GM18858 (cell line): Measurements from ENCODE around the gene ZDHHC1.
"Not testable (repeated sequence)": the region's sequence is repeated elsewhere in the genome, so short reads cannot be mapped to it uniquely, and the experiment has no call there.

ENCODE experiments used
- ATAC-seq: cut with Tn5 transposase; IDR thresholded peaks from one replicate; pipeline ENCODE4 v1.9.1; 2021; ENCODE audit not compliant: unreplicated experiment

Gene ZDHHC1

DNA sequence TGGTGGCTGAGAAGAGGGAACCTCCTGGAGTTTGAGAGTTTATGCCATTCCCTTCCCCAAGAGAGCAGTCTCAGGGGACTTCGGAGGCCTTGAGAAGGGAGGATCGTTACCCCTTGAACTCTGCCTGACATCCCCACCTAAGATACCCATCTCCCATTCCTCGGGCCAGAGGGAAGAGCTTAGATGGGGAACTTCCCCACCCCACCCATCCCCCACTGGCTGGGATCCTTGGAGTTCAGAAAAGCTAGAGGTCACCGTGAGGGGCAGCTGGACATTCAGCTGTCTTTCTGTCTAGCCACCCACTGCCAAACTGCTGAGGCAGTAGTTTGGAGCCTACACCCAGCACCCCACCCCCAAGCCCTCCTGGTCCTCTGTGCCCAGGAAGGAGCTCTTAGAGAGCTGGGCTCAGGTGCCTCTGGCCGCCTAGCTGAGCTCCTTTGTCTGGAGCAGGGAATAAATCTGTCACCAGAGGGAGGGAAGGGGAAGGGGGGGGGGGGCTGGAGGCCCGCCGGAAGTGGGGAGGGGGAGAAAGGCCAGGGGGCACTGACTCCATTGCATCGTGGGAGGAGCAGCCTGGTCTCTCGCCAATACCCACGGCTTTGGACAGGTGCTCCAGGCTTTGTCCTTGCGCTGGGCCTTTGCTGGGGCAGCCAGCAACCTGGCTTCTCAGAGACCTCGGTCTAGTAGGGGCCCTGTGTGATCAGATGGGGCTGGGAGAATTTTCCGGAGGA, 15.7 kb upstream of the ZDHHC1 start:
- no peak for ATAC-seq

DNA sequence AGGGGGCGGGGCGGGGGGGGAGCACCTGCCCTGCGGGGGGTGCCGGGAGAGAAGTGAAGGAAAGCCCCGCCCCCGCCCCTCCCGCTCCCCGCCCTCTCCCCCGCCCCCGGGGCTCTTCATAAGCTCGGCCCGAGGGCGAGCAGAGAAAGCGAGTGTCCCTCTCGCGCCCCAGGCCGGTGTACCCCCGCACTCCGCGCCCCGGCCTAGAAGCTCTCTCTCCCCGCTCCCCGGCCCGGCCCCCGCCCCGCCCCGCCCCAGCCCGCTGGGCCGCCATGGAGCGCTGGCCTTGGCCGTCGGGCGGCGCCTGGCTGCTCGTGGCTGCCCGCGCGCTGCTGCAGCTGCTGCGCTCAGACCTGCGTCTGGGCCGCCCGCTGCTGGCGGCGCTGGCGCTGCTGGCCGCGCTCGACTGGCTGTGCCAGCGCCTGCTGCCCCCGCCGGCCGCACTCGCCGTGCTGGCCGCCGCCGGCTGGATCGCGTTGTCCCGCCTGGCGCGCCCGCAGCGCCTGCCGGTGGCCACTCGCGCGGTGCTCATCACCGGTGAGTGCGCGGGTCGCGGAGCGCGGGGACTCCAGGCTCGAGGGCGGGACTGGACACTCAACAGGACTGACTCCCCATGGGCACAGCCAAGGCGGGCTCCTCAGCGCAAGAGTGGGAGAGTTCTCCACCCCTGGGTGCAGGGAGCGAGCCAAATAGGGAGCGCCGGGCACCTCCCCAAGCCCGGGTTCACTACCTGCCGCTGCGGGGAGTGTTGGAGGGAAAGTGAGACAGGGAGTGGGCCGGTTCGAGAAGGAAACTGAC, 14.9 kb upstream of the ZDHHC1 start, which contains the start of gene HSD11B2:
HSD11B2 (plus strand) TSS at position 145 of the 798 bp plus-strand sequence; CDS start at position 273, 128 bp downstream.
- no peak for ATAC-seq

DNA sequence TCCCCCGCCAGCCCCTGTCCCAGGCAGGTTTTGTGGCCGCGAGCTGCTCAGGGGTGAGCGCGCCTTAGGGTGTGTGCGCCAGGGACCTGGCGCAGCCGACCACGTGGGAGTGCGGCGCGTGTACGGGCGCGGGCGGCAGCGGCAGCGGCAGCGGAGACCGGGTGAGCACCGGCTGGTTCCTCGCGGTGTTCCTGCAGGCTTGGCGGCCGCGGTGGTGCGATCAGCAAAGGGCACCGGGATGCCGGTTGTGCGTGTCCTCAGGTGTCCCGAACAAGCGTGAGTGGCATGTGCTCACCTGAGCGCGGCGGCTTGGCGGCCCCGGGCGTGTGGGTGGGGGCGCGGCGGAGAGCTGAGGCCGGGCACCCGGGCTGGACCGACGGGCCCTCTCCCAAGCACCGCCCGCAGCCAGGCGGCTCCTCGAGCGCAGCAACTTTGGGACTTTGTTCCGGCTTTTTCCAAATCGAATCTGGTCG, 14.3 kb upstream of the ZDHHC1 start:
- no peak for ATAC-seq

DNA sequence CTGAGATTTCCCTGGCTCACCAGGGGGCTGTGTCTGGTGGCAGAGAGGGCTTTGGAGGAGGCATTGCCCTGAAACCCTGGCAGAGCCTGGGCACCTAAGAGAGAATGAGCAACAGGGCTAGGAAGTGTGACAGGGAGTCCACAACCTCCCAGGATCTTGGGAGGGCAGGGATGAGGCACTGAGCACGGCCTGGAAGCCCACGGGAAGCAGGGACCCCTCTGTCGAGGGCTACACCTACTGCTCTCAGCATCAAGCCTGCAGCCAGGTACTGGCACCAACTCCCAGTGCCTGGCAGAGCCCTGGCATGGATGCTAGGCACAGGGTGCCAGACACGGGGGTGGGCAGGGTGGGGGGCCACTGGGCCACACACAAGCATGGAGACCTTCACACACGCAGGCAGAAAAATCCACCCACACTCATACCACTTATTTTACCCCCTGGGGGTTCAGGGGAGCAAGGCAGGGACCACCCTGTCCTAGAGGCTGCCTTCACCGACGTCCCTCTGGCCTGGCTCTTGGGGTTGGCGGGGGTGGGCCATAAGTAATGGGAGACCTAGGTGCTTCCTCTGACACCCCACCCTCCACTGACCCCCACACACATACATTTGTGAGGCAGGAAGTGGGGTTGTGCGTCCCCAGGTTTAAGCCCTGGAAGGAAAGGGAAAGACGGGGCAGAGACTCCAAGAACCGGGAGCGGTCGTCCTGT, 13.7 kb upstream of the ZDHHC1 start:
- no peak for ATAC-seq

DNA sequence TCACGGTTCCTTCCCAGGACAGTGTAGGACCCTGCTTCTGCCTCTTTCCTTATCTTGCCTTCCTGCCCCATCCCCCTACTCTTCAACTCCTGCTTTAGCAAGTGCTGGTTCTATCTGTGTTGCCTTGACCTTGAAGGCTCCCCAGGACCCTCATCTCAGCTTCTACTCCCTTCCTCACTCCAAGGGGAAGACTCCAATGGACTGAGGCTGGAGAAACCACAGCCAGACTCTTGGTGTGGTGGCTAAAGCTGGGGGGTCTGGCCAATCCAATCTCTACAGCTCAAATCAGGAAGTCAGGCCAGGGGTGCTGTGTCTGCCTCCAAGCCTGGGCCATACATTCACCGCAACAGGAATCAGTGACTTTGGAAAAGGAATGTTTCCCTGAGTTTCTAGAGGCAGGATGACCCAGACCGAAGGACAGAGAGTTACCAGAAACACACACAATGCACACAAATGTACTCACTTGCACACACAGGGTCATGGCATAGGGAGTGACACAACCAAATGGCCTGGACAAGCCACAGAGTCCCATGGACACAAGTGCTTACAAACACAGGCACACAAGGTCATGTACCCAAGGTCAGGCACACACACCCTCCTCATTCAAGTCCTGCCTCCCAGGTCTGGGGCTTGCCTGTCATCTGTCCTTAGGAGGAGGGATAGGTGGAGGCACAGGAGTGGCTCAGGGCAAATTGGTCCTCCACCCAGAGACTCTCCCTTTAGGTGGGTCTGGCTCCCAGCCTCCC, 12.9 kb upstream of the ZDHHC1 start:
- ATAC-seq = no peak

DNA sequence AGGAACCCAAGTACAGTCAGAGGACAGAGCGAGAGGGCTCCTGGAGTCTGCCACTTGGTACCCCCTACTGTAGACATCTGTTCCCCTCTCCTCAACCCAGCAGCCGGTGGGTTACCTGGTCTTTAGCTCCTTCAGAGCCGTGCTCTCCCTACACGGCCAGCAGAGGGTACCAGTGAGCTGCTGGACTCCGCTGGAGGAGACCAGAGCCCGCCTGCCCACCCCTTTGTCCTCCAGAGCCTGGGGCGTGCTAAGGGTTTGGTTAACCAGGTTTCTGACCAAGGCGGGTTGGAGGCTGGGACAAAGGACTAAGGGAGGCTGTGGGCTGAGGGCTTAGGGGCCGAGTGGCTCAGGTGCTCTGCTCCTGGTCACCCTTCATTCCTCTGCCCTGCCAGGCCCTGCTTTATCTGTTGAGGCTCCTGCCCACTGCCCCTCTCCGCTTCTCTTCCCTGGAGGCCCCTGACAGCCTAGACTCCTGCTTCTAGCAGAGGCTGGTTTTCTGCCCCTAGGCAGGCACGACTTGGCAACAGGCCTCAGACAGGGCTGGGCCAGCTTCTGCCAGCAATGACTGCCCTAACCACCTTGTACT, 12.0 kb upstream of the ZDHHC1 start:
- ATAC-seq = no peak

DNA sequence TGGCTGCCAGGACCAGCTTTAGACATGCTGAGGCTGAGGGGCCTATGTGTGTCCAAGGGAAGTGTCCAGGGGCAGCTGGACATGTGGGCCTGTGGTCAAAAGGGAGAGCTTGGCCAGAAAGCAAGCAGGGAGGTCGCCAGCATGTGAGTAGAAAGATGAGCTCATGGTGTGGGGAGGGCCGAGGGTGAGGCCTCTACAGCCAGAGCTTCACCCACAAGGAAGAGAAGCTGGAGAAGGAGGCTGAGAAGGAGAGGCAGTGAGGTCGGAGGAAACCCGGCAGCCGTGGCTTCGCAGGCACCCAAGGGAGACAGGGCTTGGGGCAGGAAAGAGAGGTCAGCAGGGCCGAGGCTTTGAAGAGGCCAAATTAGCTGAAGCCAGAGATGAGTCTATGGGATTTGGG, 10.7 kb upstream of the ZDHHC1 start:
- ATAC-seq = no peak

DNA sequence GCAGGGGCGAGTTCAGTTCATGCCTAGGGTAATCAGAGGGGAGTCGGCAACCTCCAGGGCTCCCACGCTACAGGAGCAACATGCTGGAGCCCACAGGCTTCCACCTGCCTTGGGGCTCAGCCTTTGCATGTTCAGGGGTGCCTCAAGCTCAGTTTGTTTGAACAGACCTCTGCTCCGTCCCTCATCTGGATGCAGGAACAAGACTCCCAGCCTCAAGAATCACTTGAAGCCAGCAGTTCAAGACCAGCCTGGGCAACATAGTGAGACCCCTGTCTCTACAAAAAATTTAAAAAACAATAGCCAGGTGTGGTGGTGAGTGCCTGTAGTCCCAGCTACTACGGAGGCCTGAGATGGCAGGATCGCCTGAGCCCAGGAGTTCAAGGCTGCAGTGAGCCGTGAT, 9.7 kb upstream of the ZDHHC1 start:
- no peak for ATAC-seq

DNA sequence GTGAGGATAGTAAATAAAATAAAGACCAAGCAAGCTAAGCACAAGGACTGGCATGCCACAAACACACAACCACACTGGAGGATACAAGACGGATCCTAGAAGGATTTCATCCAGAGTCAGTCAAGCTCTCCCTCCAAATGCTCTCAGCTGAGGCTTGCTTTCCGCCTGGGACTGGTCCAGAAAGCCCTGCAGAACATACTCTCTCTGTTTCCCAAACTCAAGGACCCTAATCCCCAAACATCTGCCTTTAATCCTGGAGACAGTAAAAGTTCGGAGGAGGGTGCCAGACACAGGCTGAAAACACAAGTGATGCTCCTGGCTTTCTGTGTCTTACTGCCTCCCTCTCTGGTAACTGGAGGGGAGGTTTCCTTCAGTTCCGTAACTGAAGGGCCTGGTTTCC, 9.3 kb upstream of the ZDHHC1 start:
- ATAC-seq = no peak

DNA sequence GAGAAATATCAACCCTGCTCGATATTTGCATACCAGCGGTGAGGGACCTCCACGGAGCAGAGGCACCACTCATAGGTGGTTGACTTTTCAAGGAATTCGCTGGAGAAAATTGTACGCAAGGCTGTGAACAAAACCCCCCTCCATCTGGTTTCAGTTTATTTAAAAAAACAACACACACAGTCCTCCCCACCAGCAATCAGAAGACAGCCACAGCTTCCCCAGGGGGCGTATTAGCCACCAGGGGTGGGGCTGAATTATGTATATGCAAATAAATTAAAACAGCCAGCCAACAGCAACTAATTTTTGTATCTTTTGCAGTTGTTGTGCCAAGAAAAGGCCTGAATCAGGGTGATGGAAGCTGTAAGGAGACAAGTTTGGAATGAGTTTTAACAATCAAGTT, 8.8 kb upstream of the ZDHHC1 start:
- ATAC-seq = no peak

DNA sequence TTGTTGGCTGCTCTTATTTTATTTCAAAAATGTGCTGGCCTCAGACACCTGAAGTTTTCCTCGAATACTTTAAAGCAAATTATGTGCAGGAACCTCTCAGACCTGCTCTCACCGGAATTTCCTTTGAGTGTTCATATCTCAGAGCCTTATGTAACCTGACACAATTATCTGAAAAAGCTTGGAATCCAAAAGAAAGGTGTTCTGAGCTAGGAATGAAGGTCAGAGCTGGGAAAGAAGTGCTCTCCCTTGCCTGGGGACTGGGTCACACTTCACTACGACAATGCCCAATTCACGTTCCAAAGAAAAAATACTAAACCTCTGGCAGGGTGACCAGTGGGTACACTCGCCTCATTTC, 8.0 kb upstream of the ZDHHC1 start:
- no peak for ATAC-seq

DNA sequence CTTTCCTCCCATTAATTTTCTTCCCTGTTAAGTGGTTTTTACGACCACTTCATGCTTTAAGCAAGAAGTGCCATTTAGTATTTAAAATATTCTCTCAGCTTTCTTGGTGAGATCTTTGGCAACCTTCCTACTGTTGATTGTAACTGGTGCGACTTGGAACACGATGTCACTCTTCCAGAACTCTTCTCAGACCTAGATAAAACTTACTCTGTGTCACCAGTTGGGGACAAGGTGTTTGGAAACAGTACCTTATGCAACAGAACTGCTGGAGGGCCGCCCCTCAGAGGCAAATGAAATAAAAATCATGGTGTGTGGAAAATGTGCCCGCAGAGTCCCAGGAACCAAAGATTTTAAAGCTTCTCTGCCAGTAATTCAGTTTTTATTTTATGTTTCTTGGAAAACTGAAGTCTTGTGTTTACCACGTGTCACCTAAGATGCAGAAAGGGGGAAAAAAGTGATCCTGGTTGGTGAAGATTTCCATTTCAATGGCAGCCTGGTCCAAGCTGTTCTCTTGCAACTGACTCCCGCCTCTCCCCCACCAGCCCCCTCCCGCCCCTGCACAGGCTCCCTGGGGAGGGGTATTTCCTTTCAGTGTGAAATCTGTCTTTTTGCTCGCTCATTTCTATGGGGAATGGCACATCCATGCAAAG, 7.5 kb upstream of the ZDHHC1 start:
- ATAC-seq = no peak

DNA sequence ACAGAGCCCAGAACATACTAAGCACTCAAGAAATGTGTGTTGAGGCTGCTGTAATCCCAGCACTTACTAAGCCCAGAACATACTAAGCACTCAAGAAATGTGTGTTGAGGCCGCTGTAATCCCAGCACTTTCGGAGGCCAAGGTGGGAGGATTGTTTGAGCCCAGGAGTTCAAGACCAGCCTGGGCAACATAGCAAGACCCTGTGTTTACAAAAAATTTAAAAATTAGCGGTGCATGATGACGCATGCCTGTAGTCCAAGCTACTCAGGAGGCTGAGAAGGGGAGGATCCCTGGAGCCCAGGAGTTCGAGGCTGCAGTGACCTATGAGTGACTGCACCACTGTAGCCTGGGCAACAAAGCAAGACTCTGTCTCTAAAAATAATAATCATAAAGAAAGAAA, 6.7 kb upstream of the ZDHHC1 start:
- ATAC-seq = no peak

DNA sequence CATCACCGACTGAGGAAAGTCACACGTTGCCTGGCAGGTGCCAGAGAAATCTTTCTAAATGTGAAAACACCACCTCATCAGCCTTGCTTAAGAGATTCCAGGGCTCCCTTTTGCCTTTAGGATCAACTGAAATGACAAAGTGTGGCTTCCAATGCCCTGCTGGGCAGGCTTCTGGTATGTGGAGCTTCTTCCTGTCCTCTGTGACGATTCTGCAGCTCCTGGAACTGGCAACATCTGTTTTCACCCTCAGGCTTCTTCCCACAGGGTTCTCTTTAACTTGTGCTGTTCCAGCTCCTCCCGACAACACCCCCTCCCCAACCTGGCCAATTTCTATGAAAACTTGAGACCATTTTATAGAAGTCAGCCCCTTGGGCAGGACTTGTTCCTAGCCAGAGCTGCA, 4.8 kb upstream of the ZDHHC1 start:
- no peak for ATAC-seq

DNA sequence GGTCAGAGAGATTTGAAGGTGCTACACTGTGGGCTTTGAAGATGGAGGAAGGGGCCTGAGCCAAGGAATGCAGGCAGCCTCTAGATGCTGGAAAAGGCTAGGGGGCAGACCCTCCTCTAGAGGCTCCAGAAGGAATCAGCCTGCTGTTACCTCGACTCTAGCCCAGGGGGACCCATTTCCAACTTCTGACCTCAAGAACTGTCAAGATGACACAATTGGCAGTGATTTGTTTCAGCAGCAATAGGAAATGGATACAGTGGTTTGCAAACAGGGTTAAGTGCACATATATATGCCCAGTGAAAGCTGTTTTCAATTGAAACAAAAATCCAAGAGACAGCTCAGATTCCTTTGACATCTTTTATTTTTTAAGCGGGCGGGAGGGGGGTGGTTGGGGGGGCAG, 3.7 kb upstream of the ZDHHC1 start:
- no peak for ATAC-seq

DNA sequence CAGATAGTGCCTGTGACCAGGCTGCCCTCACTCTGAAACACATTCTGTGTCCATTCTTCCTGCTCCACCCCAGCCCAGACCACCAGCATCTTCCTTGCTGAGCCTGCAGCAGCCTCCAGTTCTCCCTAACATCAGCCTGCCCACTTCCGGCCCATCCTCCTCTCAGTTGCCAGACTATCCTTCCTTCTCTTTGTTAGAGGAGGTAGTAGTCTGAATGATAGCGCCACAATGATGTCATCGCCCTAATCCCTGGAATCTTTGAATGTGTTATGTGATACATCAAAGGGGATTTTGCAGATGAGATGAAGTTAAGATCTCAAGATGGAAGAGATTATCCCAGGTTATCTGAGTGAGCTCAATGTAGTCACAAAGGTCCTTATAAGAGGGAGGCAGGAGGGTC, 3.2 kb upstream of the ZDHHC1 start:
- ATAC-seq = no peak

DNA sequence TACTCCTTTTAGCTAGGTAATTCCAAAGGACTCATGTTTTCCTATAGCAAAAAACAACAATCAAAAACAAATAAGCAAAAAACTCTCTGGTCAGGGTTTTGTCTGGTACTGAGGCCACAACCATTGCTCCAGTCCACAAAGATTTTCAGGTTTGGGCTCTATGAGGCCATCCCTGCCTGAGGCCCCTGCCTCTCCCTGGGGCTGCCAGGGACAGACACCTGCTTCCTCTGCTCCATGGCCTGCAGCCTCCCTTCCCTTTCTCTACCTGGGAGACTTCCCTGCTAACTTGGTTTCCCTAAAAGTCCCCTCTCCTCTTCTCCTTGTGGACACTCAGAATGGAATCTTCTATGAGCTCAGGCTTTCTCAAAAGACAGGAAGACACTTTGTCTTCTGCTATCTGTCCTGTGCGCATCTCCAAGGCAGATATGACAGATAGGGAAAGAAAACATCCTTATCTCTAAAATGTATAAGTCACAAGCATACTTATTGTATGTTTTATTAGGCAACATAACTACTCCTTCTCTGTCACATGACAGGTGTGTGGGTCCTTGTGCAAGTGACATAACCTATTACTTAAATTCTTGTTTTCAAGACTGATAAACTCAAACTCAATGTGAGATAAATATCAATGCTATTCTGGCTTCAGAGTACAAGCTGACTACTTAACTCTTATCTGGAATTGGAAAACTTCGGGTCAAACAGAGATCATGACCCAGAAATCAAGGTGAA, 1.2 kb upstream of the ZDHHC1 start:
- ATAC-seq = no peak

DNA sequence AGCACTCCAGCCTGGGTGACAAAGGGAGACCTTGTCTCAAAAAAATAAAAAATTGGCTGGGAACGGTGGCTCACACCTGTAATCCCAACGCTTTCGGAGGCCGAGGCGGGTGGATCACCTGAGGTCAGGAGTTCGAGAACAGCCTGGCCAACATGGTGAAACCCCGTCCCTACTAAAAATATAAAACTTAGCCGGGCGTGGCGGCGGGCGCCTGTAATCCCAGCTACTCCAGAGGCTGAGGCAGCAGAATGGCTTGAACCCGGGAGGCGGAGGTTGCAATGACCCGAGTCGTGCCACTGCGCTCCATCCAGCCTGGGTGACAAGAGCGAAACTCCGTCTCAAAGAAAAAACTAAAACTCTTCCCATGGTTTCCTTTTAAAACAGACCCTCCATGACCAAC, 856 bp downstream of the ZDHHC1 start:
- not testable (repeated sequence) for ATAC-seq
